Endothelial cell of umbilical vein (primary cell): ENCODE results near the gene ARHGEF28. TPM values are rescaled to one million over a fixed set of nuclear protein-coding genes. Genes with fewer than 3 reads are reported as not detected.

Experiments used
- BruUV-seq: library from RNA; stranded (reverse); fragments of 400-500 nt; replicated peaks from 2 replicates; lab custom pipeline; 2021; lab: Mats Ljungman, UMichigan
- CTCF ChIA-PET: fragments of 300-600, 350-600 bp; sonication (Branson Sonifier 250); formaldehyde crosslinking; loops from one replicate; lab custom pipeline; 2021; ENCODE audit warnings: antibody characterized with exemption, inconsistent platforms; lab: Charles Lee
- POLR2A ChIA-PET: fragments of 300-600, 350-600 bp; sonication (Branson Sonifier 250); formaldehyde crosslinking; loops from one replicate; lab custom pipeline; 2021; ENCODE audit warnings: antibody characterized with exemption, inconsistent platforms; lab: Charles Lee
- DNase-seq: peaks from one replicate; pipeline ENCODE4 v3.0.0-alpha.2; 2011; ENCODE audit warnings: low read depth, low spot score
- FAIRE-seq: peaks from 2 replicates; lab custom pipeline; 2011; peaks lifted over from hg19 to GRCh38; lab: Jason Lieb, UNC
- H2AFZ ChIP-seq: 2 replicates; pipeline ENCODE4 v1.6.0; 2012; ENCODE audit warnings: low read depth, low read length, control low read depth, inconsistent platforms
- H3K27ac ChIP-seq: 2 replicates; pipeline ENCODE4 v1.5.1; 2011; ENCODE audit warnings: low read depth, mild to moderate bottlenecking, control low read depth, low read length, moderate library complexity; ENCODE audit not compliant: insufficient read depth
- H3K27me3 ChIP-seq, 2 experiments: 2 replicates each; pipeline versions ENCODE4 v1.6.0 to v1.6.1; 2011; ENCODE audit warnings: low read length in 2 of 2, mixed read lengths in 1 of 2; ENCODE audit not compliant: control insufficient read depth in 2 of 2, insufficient read depth in 2 of 2
- H3K36me3 ChIP-seq, 2 experiments: 2 replicates in 1 of 2; 3 replicates in 1 of 2; pipeline ENCODE4 v1.5.1; 2011; ENCODE audit warnings: low read length in 2 of 2, mild to moderate bottlenecking in 1 of 2, moderate library complexity in 1 of 2; ENCODE audit not compliant: control insufficient read depth in 2 of 2, insufficient read depth in 2 of 2; ENCODE audit errors: extremely low read depth in 1 of 2
- H3K4me1 ChIP-seq: 3 replicates; pipeline ENCODE4 v1.5.1; 2011; ENCODE audit warnings: mild to moderate bottlenecking, low read length; ENCODE audit not compliant: control insufficient read depth, insufficient read depth; ENCODE audit errors: extremely low read depth
- H3K4me2 ChIP-seq: 2 replicates; pipeline ENCODE4 v1.6.1; 2011; ENCODE audit warnings: low read length, control low read depth, mixed read lengths; ENCODE audit not compliant: insufficient read depth
- H3K4me3 ChIP-seq, 3 experiments: fragments of 200-600 bp in 1 of 3; sonication (generic), shearing (Covaris generic) in 1 of 3; replicated peaks in 1 of 3; 2 replicates each; pipeline ENCODE4 v1.5.1; 2011 to 2016; ENCODE audit warnings: control low read depth in 3 of 3, low read length in 3 of 3, mild to moderate bottlenecking in 2 of 3, inconsistent platforms in 1 of 3, low read depth in 1 of 3, moderate library complexity in 1 of 3; ENCODE audit not compliant: insufficient read depth in 1 of 3
- H3K79me2 ChIP-seq: 2 replicates; pipeline ENCODE4 v1.6.0; 2012; ENCODE audit warnings: low read length, inconsistent platforms; ENCODE audit not compliant: control insufficient read depth, insufficient read depth
- H3K9ac ChIP-seq: replicated peaks from 2 replicates; pipeline ENCODE3; 2011; ENCODE audit warnings: low read length, control low read depth; ENCODE audit not compliant: insufficient read depth; ENCODE audit errors: extremely low read depth
- H3K9me1 ChIP-seq: replicated peaks from 3 replicates; pipeline ENCODE4 v1.6.0; 2011; ENCODE audit warnings: mild to moderate bottlenecking, low read length; ENCODE audit not compliant: control insufficient read depth, insufficient read depth; ENCODE audit errors: extremely low read depth
- H3K9me3 ChIP-seq: replicated peaks from 2 replicates; pipeline ENCODE4 v1.5.1; 2012; ENCODE audit warnings: low read length, inconsistent platforms; ENCODE audit not compliant: control insufficient read depth, insufficient read depth
- H4K20me1 ChIP-seq: replicated peaks from 2 replicates; pipeline ENCODE3; 2011; ENCODE audit warnings: mild to moderate bottlenecking, low read length; ENCODE audit not compliant: control insufficient read depth, insufficient read depth; ENCODE audit errors: extremely low read depth
- CTCF ChIP-seq, 2 donors: IDR thresholded peaks; 1 replicate in 1 of 2; 2 replicates in 1 of 2; pipeline ENCODE4 v1.5.1; 2011; ENCODE audit warnings: low read length in 2 of 2, mild to moderate bottlenecking in 2 of 2, moderate library complexity in 2 of 2, control low read depth in 1 of 2, inconsistent platforms in 1 of 2, low read depth in 1 of 2; ENCODE audit not compliant: insufficient read depth in 1 of 2; ENCODE audit errors: extremely low read depth in 1 of 2
- EZH2 ChIP-seq: IDR thresholded peaks from 2 replicates; pipeline ENCODE4 v1.6.1; 2012; ENCODE audit warnings: borderline replicate concordance, low read depth, mild to moderate bottlenecking, moderate library complexity, low read length, inconsistent platforms; ENCODE audit not compliant: severe bottlenecking
- FOS ChIP-seq: IDR thresholded peaks from 2 replicates; pipeline ENCODE4 v1.6.1; 2011; ENCODE audit warnings: mild to moderate bottlenecking, low read length, moderate library complexity, borderline replicate concordance; ENCODE audit not compliant: insufficient read depth
- GATA2 ChIP-seq: IDR thresholded peaks from 2 replicates; pipeline ENCODE4 v1.7.0; 2011; ENCODE audit warnings: low read depth, mild to moderate bottlenecking, moderate library complexity, mixed read lengths, low read length; ENCODE audit not compliant: insufficient read length, insufficient read depth
- JUN ChIP-seq: IDR thresholded peaks from 2 replicates; pipeline ENCODE4 v1.6.1; 2011; ENCODE audit warnings: borderline replicate concordance, low read depth; ENCODE audit not compliant: insufficient read length, insufficient read depth
- MAX ChIP-seq: IDR thresholded peaks from 2 replicates; pipeline ENCODE4 v1.6.1; 2011; ENCODE audit not compliant: insufficient read depth, insufficient read length
- MYC ChIP-seq: IDR thresholded peaks from one replicate; pipeline ENCODE4 v1.6.1; 2011; ENCODE audit warnings: mild to moderate bottlenecking, low read depth, low read length
- POLR2A ChIP-seq: IDR thresholded peaks from 2 replicates; pipeline ENCODE4 v1.6.1; 2012; ENCODE audit warnings: low read depth, mild to moderate bottlenecking, control low read depth, low read length
- POLR2AphosphoS5 ChIP-seq: IDR thresholded peaks from 2 replicates; pipeline ENCODE4 v1.6.1; 2012; ENCODE audit warnings: low read depth, mild to moderate bottlenecking, control low read depth, low read length, moderate library complexity; ENCODE audit not compliant: insufficient read depth
- dilution Hi-C: fragments of 300-500 bp; cut with MboI; formaldehyde crosslinking; loops from one replicate; pipeline ENCODE4 v1.15.0; 2019; ENCODE audit warnings: low sequenced_read_pairs; ENCODE audit not compliant: extremely low pct_ligation_motif_present
- intact Hi-C: fragments of 100-400 bp; cut with micrococcal nuclease; formaldehyde crosslinking; loops from one replicate; pipeline ENCODE4 v1.10.0; 2022
- polyA plus RNA-seq, 4 experiments: library from polyadenylated mRNA; depleted of rRNA in 3 of 4; stranded (reverse) in 3 of 4; unstranded in 1 of 4; fragments of >200 nt; gene quantifications; 2 replicates each; pipeline versions ENCODE4 v1.2.1 to v1.2.3, GENCODE V29; 2011 to 2012; ENCODE audit warnings: missing spikeins in 1 of 4
- total RNA-seq: library from RNA; stranded (reverse); gene quantifications from 2 replicates; pipeline ENCODE4 v1.2.3, GENCODE V29; 2021

Gene ARHGEF28
- total and polyA plus RNA-seq, 2 donors (not counting 3 experiments of a cell fraction or from before 2014, with no cell fraction given): 29.5 to 108 TPM

GRCh38 chr5:73942783-73943182 lies 316.8 kb downstream of the ARHGEF28 start:
- H3K36me3 ChIP-seq: peaks cover 4 to 8% of the 10 kb centered on the region in 2 experiments
- ChIA-PET CTCF (interaction anchor here (1.7 kb wide), 1 partner anchor 11 kb away, joined by 3 read pairs; no protein-coding TSS in a partner anchor), POLR2A (no interaction called here)
- dilution Hi-C loops (no loop called here), intact Hi-C loops (no loop called here)
- H3K27me3 ChIP-seq: no peaks in the 10 kb centered on the region
- H3K27ac ChIP-seq: no peak overlapping the region
- H3K9me1 ChIP-seq: no peaks in the 10 kb centered on the region
- no peak overlapping the region for H2AFZ ChIP-seq
- no TSS peak for BruUV-seq
- no peak for FAIRE-seq
- no peaks in the 10 kb centered on the region for H4K20me1 ChIP-seq
- H3K9me3 ChIP-seq: no peaks in the 10 kb centered on the region
- DNase-seq: no peak
- TF ChIP-seq EZH2 (no peak), JUN (no peak), GATA2 (no peak), POLR2AphosphoS5 (no peak), FOS (no peak), MYC (no peak), MAX (no peak), POLR2A (no peak), CTCF (IDR thresholded peaks at IDR 0.05; ENCODE audit: extremely low read depth in 1 of 2, insufficient read depth in 1 of 2, low read depth in 1 of 2, low read length in 2 of 2) (no peak)
- no peaks in the 10 kb centered on the region for H3K79me2 ChIP-seq
- H3K4me3 ChIP-seq: no peak overlapping the region
- H3K9ac ChIP-seq: no peak overlapping the region
- no peak overlapping the region for H3K4me2 ChIP-seq
- H3K4me1 ChIP-seq: peaks cover 13% of the 10 kb centered on the region
